PC-3 (cell line): Measurements from ENCODE around the gene HNRNPF.

Source experiments
- EZH2 ChIP-seq: fragments of 300-600 bp; sonication (generic); IDR thresholded peaks from one replicate; pipeline ENCODE4 v1.6.1; 2017; ENCODE audit warnings: antibody characterized with exemption, mild to moderate bottlenecking, low read length; ENCODE audit not compliant: unreplicated experiment
- EZH2phosphoT487 ChIP-seq: fragments of 300-600 bp; sonication (generic); IDR thresholded peaks from 2 replicates; pipeline ENCODE4 v1.6.1; 2018; ENCODE audit warnings: mild to moderate bottlenecking, antibody characterized with exemption, low read length, borderline replicate concordance
- TF ChIP-seq, protein P1 (sequence below): fragments of 300-600 bp; sonication (generic); conservative IDR thresholded peaks from 2 replicates; pipeline ENCODE4 v1.5.1; 2017; ENCODE audit warnings: antibody characterized with exemption, low read depth, mild to moderate bottlenecking, low read length

DNA sequence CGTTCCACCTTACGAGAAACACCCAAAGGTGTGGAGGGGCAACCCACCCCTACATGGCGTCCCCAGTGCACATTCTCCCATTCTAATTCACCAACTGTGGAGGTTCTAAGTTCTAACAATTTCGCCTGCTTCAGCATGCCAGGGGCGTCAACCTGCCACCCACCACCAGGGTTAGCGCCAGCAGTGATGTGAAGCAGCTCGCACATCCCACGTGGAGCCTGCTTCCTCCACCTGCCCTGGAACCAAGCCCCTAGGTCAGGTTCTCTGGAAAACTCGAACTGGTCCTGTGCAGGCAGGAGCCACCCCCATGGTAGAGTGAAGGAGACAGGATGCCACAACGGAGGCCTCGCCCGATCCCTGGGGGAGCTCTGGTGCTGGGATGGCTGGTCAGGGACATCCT lies 70.9 kb downstream of the HNRNPF start:
- no peak for TF ChIP-seq EZH2
- TF ChIP-seq EZH2phosphoT487, result no peak
- TF ChIP-seq, protein P1, sequence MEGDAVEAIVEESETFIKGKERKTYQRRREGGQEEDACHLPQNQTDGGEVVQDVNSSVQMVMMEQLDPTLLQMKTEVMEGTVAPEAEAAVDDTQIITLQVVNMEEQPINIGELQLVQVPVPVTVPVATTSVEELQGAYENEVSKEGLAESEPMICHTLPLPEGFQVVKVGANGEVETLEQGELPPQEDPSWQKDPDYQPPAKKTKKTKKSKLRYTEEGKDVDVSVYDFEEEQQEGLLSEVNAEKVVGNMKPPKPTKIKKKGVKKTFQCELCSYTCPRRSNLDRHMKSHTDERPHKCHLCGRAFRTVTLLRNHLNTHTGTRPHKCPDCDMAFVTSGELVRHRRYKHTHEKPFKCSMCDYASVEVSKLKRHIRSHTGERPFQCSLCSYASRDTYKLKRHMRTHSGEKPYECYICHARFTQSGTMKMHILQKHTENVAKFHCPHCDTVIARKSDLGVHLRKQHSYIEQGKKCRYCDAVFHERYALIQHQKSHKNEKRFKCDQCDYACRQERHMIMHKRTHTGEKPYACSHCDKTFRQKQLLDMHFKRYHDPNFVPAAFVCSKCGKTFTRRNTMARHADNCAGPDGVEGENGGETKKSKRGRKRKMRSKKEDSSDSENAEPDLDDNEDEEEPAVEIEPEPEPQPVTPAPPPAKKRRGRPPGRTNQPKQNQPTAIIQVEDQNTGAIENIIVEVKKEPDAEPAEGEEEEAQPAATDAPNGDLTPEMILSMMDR, result no peak
